ENCODE measurements around the gene GMCL2.

GRCh38 chr5:178235588-178235974 lies 48.4 kb upstream of the GMCL2 start:
- TF ChIP-seq CTCF (IDR thresholded peaks at IDR 0.05; ENCODE audit: low read depth, low read length, missing input control) (no peak), JUND (IDR thresholded peaks at IDR 0.05) (no peak), MAX (IDR thresholded peaks at IDR 0.05) (no peak), YY1 (IDR thresholded peaks at IDR 0.05) (no peak), TAF1 (conservative IDR thresholded peaks at IDR 0.05) (no peak), GABPA (IDR thresholded peaks at IDR 0.05 in 1 of 2, conservative IDR thresholded peaks at IDR 0.05 in 1 of 2) (no peak), HNF4A (conservative IDR thresholded peaks at IDR 0.05) (no peak), REST (IDR thresholded peaks at IDR 0.05) (no peak), FOXA1 (IDR thresholded peaks at IDR 0.05) (no peak), ZBTB33 (IDR thresholded peaks at IDR 0.05) (no peak), SP1 (IDR thresholded peaks at IDR 0.05) (no peak)

Data from liver (tissue), 3 donors.